ENCODE data around the gene VLDLR.

VLDLR gene

DNA sequence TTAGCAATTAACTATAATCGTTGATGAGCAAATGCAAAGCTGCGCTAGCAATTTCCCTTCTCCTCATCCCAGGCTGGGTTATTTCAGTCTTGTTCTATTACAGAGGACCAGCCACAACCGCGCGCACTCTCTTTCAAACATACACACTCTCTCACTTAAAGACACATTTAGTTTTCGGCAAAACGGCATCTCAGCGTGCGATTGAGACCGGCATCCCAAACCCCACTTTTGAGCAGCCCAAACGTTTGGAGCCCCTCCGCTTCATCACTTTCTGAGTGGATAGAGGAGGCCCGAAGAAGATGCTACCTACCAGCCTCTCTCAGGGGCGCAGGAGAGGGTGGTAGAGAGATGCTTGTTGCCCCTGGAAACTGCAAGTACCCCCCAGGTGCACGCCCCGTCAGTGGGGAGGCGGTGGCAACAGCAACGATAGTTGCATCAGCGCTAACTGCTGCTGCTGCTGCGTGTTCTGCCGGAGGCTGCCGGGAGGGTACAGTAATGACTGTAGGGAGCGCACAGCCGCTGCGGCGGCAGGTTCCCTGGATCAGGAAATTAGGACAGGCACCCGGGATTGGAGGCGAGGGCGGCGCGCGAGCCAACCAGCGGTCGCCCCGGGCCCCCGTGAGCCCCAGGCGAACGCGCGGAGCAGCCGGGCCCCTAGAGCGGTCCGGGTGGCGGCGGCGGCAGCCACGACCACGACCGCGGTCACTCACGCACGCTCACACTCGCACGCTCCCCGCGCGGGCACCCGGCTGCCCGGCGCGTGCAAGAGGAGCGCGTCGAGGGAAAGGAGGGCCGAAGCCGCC is 467 bp upstream of the VLDLR start:
- DNase-seq (ENCODE audit: low spot score), result no peak

DNA sequence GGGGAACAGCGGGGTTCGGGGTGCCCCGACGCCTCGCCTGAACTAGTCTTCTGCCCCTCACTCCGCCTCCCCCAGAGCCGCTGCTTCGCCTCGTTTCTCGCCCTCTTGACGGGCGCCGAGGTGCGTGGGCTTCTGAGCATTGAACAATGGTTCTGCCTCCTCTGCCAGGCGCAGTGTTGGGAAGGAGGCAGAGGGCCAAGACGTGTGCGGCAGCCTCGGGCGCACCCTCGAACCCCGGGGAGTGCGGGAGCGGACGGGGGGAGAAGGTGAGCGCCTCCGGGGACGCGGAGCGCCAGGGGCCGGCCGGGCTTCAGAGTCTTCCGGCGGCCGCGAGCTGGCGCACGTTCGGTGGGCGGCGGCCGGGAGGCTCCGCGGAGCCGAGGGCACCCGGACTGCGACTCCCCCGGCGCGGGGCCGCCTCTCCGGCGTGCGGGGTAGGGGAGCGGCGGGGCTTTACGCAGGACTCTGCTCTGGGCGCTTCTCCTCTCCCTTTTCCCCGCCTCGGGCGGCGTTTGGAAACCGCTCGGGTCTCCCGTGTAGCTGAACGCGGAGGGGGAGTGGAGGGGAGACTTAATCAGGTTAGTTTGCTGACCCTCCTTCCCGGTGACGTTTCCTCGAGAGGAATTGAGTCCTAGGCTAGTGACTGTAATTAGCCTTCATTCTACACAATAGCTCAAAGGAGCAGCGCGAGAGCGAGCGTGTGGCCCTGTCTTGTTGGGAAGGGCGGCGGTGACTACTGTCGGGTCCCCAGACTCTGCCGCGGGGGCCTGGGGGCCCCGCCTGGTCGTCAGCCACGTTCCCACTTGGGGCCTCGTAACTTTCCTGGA is 1.1 kb downstream of the VLDLR start:
- no peak for DNase-seq (ENCODE audit: low spot score)

DNA sequence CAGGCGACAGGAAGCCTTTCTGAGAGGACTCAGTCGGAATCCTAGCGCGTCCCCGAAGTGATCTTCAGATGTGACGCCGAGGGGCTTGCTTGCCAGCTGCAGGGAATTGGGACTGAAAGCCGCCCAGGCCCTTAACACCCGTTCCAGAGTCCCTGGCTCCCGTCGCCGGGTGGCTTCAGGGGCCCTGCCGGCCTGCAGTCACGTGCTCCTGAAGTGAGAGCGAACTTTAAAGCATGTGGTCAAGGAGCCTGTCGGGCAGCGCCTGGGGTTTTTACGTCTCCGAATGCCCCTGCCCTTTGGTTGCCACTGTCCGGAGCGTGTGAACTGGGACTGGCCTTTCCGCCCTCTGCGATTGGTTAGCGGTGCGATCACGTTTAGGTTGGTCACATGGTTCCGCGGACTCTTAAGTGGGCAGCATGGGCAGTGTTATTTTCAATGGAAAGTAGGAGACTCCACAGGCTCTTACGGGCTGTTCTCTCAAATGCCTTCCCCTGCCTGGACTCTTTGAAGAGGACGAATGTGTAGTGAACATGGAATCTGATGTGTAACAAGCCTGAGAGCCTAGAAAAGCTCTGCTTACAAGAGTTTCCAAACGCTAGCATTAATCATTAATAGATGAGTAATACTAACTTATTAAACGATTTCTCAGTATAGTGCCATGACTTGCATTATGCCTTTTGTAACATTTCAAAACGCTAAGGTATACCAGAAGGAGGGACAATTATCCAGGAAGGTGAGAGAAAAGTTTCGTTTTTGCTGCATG is 1.9 kb downstream of the VLDLR start:
- DNase-seq (ENCODE audit: low spot score), result no peak

DNA sequence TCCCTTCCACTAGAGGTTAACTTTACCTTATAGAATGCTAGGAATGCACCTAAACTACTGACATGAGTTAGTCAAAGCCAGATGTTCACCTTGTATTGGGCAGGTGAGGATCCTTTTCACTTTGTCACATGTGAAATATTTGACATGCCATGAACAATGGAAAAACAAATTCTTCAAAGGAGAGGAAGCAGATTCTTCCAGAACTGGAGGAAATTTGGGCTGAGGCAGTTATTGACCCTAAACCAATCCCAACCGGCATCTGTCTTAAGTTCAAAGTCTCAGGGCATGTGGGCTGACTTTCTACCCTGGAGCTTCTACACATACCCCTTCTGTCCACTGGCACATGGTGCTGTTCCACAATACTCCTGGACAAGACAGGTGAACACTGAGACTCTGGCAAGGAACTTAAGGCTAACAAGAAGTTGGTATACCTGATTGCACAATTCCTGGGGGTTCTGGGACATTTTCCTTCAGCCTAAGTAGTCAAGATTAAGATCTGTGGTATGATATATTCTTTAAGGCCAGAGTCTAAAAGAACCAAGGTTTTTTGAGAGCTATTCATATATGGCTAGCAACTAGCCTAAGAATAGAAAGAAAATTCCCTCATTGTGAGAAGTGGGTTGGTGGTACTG is 2.6 kb downstream of the VLDLR start:
- no peak for DNase-seq (ENCODE audit: low spot score)

DNA sequence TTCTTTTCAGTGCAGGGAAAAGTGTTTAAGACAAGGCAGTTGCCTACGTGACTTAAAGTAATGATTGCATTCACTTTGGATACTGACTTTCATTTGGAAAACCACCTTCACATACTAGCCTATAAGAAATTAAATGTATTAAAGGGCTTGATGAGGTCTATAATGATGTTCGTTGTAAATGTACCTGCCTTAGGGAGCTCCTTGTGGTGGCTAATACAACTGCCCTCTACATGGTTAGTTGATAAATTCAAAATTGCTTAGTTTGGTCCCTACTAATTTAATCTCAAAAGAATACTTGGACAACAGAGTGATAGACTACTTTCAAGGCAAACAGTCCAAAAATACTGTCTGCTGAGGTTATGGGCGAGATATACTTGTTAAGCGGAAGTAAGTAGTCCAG is 3.8 kb downstream of the VLDLR start:
- DNase-seq (ENCODE audit: low spot score), result no peak

DNA sequence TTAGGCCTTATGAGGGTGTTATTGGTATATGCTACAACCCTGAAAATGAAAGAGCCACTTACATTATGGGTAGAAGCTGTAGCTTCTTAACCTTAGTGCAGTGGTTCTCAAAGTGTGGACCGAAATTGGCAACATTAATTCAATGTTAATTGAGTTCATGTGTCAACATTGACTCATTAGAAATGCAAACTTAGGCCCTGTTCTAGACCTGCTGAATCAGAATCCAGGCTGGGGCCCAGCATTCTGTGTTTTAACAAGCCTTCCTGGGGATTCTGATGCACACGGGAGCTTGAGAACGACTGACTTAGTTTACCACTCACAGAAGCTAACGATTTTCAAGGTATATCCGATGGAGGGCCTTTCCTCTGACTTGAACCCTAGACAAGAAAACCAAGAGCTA is 7.3 kb downstream of the VLDLR start:
- no peak for DNase-seq (ENCODE audit: low spot score)

DNA sequence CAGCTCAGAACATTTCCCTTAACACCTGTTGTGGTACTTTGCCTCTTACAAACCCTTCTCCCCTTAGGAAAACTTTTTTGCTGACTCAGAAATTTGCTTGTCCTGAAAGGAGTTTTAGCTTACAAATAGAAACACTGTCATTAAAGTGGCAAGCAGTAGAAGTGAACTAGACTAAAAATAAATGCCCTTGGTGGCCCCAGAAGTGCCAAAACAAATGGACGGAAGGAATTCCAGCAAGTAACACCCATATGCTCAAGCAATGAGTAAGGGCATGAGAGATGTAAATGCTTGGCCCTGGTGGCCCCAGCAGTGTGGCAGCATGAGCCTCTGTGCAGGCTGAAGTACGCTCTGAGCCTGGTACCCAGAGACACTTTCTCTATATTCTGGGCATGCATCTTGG is 8.6 kb downstream of the VLDLR start:
- no peak for DNase-seq (ENCODE audit: low spot score)

DNA sequence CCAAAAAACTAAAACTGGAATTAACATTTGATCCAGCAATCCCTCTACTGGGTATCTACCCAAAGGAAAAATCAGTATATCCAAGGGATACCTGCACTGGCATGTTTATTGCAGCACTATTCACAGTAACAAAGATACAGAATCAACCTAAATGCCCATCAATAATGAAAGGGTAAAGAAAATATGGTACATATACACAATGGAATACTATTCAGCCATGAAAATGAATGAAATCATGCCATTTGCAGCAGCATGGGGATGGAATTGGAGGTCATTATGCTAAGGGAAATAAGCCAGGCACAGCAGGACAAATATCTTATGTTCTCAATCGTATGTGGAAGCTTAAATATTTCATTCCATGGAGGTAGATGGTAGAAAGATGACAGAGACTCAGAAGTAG is 9.7 kb downstream of the VLDLR start:
- no peak for DNase-seq (ENCODE audit: low spot score)

DNA sequence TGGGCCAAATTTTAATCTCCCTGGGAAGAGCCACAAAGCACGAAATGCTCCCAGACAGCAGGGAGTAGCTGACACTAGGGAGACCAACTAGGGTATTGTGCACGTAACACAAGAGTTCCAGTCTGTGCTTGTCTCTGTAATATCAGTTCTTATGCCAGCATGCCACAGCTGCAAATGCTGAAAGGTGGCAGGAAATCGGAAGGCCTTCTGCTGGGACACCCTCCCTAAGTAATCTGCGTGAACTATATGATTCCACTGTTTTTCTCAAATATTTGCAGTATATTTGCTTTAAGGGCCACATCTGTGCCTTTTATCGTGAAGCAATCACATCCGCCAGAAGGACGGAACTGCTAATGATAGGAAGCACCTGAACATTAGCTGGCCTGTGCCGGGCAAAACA is 12.6 kb downstream of the VLDLR start:
- DNase-seq (ENCODE audit: low spot score), result no peak

DNA sequence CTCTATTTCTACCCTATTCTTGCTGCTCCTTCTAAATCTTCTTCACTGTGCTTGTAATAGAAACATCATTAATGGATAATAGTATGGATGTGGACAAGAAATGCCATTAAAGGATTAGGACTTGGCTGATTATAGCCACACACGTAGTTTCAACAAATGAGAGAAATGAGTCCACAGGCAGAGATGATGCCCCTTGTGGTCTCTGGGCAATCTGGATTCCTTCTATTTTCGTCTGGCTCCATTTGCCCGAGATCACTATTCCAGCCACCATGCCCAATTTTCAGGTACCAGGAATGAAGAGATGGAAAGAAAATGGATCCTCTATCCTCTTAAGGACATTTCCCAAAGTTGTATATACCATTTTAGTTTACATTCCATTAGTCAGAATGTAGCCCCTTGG is 13.2 kb downstream of the VLDLR start:
- no peak for DNase-seq (ENCODE audit: low spot score)

DNA sequence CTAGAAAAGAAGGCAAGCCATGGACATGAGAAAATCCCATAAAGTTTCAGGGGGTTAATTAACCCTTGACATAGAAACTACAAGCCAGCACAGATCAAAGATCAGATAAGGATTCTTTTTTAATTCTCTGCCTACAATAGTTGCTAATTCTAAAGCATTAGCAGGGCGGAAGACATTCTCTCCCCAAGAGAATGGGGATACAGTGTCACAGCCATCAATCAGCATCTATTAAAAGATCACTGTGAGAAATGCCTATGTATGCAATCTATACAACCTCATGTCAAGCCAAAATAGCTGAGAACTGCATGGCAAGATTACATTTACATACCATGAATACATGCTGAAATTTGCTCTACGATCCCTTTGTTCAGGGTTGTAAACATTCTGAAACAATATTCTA is 14.3 kb downstream of the VLDLR start:
- no peak for DNase-seq (ENCODE audit: low spot score)

DNA sequence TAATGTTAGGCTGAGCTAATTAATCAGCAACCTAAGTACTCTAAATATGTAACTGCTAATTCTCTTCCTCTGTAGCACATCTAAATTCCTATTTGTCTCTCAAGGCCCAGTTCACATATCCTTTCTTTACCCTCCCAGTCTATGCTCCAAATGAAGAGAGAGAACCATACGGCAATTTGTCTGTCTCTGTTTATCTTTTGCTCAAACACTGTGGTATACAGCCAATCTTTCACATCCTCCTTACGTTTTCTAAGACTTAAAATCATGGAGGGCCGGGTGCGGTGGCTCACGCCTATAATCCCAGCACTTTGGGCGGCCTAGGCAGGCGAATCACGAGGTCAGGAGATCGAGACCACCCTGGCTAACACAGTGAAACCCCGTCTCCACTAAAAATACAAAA is 15.8 kb downstream of the VLDLR start:
- DNase-seq (ENCODE audit: low spot score), result no peak

DNA sequence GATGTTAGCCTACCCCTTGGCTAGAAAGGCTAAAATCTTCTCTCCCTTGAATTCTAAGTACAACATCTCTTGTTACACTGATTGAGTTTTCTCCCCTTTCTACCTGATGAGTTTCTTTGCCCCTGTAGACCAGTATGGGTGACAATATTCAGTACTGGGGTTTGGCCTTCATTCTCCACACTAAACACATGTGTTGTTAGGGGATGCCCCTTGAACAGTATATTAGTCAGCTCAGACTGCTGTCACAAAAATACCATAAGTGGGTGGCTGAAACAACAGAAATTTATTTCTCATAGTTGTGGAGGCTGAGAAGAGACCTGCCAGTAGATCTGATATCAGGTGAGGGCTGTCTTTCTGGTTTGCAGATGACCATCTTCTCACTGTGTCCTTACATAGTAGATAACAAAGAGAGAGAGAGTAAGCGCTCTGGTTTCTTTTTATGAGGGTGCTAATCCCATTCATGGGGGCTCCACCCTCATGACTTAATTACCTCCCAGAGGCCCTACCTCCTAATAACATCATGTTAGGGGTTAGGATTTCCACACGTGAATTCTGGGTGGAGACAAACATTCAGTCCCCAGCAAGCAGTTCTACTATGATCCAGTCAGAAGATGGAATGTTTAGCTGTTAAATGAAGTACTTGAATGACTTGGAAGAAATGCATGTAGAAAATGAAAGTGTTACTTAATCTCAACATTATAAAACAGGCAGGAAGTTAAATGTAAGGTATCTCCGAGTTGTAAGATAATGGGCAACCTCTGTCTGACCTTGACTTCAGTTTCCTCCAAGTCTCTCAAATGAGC is 17.5 kb downstream of the VLDLR start:
- no peak for DNase-seq (ENCODE audit: low spot score)

DNA sequence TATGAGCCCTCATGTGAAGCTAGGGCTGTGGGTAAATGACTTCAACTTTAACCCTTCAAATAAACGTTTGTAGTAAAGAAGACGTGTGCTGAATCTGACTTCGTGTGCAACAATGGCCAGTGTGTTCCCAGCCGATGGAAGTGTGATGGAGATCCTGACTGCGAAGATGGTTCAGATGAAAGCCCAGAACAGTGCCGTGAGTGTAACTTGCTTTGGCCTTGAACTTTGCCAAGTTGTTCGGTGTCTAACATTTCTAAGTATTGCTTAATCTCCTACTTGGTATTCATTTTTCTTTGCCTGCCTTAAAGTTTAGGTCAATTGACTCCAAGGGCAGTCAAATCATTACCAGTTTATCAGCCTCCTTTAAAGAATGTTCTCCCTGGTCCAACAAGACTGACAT is 18.2 kb downstream of the VLDLR start:
- DNase-seq (ENCODE audit: low spot score), result no peak

DNA sequence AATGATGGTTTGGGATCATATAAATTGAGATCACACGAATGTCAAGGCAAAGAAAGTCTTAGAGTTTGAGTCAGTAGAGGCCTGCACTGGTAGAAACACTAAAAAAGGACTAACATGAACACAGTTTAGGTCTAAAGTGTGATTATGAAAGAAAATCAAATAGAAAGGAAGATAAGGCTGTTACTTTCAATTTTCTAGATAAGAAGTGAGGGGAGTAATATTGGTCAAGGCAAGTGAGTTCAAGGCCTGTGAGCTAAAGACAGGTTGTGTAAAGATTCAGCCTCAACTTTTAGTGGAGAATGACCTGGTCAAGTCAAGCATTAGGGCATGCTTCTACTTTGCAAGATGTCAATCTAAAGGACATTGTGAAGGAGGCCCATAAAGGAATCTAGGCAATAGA is 19.0 kb downstream of the VLDLR start:
- no peak for DNase-seq (ENCODE audit: low spot score)

DNA sequence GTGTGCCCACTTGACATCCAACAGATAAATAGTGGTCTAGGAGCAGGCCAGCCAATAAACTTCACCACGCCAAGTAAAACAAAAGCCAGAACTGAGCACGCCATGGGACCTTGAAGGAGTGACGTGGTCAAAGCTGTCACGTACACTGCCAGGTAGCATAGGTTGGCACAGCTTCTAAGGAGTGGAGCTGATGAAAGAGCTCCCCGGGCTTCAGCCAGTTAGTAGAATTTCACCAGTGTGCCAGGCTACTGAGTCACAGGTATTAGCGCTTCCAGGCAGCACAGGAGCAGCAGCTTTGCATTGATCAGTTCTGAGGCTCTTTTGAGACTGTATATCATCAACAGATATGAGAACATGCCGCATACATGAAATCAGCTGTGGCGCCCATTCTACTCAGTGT is 19.4 kb downstream of the VLDLR start:
- DNase-seq (ENCODE audit: low spot score), result no peak

DNA sequence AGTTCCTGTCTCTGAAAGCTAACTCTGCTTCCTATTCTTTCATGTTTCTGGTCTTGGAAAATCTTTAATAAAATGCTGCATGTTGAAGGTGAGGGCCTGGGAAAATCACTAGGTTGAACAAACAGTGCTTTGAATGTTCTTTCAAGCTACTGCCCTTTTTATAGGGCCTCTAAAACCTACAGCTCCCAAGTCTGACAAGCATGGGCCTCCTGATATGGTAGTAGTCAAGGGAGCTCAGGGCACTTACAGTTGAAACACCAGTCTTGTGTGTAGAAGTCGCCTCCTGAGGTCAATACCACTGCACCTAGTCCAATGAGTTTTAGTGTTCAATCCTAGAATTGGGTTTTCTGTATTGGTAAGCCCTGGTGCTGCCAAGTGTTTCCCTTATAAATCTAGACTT is 20.5 kb downstream of the VLDLR start:
- no peak for DNase-seq (ENCODE audit: low spot score)

DNA sequence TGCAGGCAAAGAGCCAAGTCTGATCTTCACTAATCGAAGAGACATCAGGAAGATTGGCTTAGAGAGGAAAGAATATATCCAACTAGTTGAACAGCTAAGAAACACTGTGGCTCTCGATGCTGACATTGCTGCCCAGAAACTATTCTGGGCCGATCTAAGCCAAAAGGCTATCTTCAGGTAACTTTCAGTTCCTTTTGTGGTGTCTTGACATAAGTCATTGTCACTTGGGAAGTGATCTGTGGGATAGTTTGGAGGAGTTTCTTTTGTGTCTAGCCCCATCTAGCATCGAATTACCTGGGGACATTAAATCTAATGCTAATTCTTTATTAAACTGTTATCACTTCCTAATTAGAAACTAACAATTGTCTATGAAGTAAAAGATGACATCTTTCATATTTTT is 24.0 kb downstream of the VLDLR start:
- DNase-seq (ENCODE audit: low spot score), result no peak

DNA sequence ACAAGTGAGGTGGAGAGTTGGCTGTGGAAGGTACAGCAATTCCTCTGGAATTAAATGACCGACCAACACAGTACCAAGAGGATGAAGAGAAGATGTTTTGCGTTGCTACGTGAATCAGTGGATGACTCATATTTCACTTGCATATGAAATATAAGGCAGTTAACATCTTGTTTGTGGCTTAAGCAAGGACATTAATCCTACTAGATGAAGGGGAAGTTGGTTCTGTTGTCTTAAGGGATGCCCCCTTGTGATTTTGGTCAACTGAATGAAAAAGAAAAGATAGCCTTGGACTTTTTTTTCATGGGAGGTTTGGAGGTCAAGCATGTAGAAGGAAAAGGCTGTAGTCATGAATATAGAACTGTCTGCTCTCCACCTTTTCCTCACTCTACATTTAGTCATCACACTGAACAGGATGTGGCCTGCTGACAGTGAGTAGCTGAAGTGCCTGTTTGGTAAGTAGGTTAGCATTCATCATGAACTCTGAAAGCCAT is 33.9 kb downstream of the VLDLR start:
- peak; percentile 53 for DNase-seq (ENCODE audit: low spot score)

DNA sequence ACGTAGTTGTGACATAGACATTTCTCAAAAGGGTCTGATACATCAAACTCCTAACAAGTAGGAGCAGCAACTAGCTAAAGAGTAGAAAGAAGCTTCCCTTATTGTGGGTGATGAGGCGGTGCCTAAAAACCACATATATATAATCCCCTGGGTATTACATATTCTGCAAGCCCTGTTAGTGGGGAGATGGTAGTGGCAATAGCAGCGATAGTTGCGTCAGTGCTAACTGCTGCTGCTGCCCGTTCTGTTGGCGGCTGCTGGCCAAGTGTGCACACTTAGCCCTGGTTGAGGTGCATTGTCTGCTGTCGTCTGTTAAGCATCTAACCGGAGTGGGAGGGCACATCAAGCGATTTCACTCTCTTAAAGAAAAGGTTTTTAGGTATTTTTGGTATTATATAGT is 35.8 kb downstream of the VLDLR start:
- DNase-seq (ENCODE audit: low spot score), result peak; percentile 24

DNA sequence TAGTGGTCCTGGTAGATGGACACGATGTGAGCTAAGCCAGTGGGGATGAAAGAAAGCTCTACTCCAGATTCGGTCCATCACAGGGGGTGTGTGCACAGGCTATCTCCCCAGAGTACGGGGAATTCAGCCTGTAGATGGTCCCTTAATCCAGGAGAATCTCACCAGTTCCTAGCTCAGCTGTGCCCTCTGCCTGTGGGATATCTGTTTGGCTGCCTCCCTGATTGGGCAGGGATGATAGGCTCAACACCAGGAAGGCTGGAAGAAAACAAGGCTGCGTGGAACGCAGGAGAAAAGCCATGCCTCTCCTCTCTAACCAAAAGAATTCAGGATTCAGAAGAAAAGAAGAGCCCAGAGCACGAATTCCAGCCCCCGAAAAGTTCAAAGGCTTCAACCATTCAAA is 40.9 kb downstream of the VLDLR start:
- no peak for DNase-seq (ENCODE audit: low spot score)

Measured in CD4-positive, alpha-beta T cell treated with Interleukin-2 at 100 ng/mL for 4 hours (primary cell).